K562 (cell line): ENCODE results near the gene ZFPM1. TPM values are rescaled to one million over a fixed set of nuclear protein-coding genes. Genes with fewer than 3 reads are reported as not detected.

Experiments
- CAMTA2 ChIP-seq: fragments of 250-450 bp; sonication (Bioruptor Pico); conservative IDR thresholded peaks from 2 replicates; pipeline ENCODE4 v1.5.1; 2022
- CHD7 ChIP-seq: fragments of 200-600 bp; sonication (generic); IDR thresholded peaks from one replicate; pipeline ENCODE4 v1.6.1; 2012; ENCODE audit warnings: mild to moderate bottlenecking, low read depth, low read length, inconsistent platforms
- GATA2 ChIP-seq: sonication (generic); formaldehyde crosslinking; IDR thresholded peaks from 2 replicates; pipeline ENCODE4 v1.4.0; 2020; ENCODE audit warnings: mild to moderate bottlenecking, missing genetic modification reagents
- MEF2D ChIP-seq: conservative IDR thresholded peaks from 2 replicates; pipeline ENCODE4 v1.6.1; 2016; ENCODE audit warnings: low read depth, missing genetic modification characterization, missing compliant biosample characterization
- MTF1 ChIP-seq: fragments of 250-450 bp; sonication (Bioruptor Pico); IDR thresholded peaks from 2 replicates; pipeline ENCODE4 v1.9.0; 2021; ENCODE audit warnings: moderate library complexity, mild to moderate bottlenecking, inconsistent platforms, borderline replicate concordance
- MXD1 ChIP-seq: fragments of 250-450 bp; sonication (Bioruptor Pico); IDR thresholded peaks from 2 replicates; pipeline ENCODE4 v1.8.0; 2021; ENCODE audit warnings: borderline replicate concordance, mild to moderate bottlenecking, moderate library complexity; ENCODE audit not compliant: poor library complexity, severe bottlenecking
- RBBP5 ChIP-seq: fragments of 200-600 bp; sonication (generic); IDR thresholded peaks from 2 replicates; pipeline ENCODE4 v1.6.1; 2012; ENCODE audit warnings: borderline replicate concordance, mild to moderate bottlenecking, low read length, control low read depth, inconsistent platforms; ENCODE audit not compliant: insufficient read depth, poor library complexity, severe bottlenecking
- polyA plus RNA-seq, 8 experiments: library from polyadenylated mRNA; depleted of rRNA in 4 of 8; stranded (reverse) in 5 of 8; unstranded in 3 of 8; fragments of >200 nt; fragmentation: Nextera tagmentation in 2 of 8; fragmentation: Illumina TruSeq in 1 of 8; extraction: Ambion mirVana in 2 of 8; extraction: Trizol in 1 of 8; gene quantifications; 2 replicates each; pipeline versions ENCODE4 v1.2.1 to v1.2.3, GENCODE V29; 2011 to 2014; ENCODE audit warnings: inconsistent platforms in 1 of 8, missing spikeins in 1 of 8
- total RNA-seq, 7 experiments: library from RNA; depleted of rRNA in 6 of 7; stranded (reverse); fragments of >200 nt in 6 of 7; fragmentation: Illumina TruSeq in 2 of 7; extraction: Trizol in 2 of 7; gene quantifications; 2 replicates each; pipeline versions ENCODE4 v1.2.1 to v1.2.3, GENCODE V29; 2011 to 2021; ENCODE audit warnings: low replicate concordance in 1 of 7
- TF ChIP-seq, protein P1 (sequence below): fragments of 250-450 bp; sonication (Bioruptor Pico); IDR thresholded peaks from 2 replicates; pipeline ENCODE4 v1.4.0; 2020

Gene ZFPM1
- total and polyA plus RNA-seq, 9 of the 15 experiments (the other 6 are each of a cell fraction or from before 2014, with no cell fraction given), result 0.03 to 35.9 (median 1.4) TPM

- TF ChIP-seq MXD1 (peak; percentile 8), MEF2D (tag) (no peak), MTF1 (CRISPR knock-in tag) (no peak), RBBP5 (no peak), CAMTA2 (CRISPR knock-in tag) (no peak), GATA2 (CRISPR knock-in tag) (peak; percentile 33; the same call in 1 of the 2 replicates), CHD7 (no peak)
- TF ChIP-seq, protein P1, sequence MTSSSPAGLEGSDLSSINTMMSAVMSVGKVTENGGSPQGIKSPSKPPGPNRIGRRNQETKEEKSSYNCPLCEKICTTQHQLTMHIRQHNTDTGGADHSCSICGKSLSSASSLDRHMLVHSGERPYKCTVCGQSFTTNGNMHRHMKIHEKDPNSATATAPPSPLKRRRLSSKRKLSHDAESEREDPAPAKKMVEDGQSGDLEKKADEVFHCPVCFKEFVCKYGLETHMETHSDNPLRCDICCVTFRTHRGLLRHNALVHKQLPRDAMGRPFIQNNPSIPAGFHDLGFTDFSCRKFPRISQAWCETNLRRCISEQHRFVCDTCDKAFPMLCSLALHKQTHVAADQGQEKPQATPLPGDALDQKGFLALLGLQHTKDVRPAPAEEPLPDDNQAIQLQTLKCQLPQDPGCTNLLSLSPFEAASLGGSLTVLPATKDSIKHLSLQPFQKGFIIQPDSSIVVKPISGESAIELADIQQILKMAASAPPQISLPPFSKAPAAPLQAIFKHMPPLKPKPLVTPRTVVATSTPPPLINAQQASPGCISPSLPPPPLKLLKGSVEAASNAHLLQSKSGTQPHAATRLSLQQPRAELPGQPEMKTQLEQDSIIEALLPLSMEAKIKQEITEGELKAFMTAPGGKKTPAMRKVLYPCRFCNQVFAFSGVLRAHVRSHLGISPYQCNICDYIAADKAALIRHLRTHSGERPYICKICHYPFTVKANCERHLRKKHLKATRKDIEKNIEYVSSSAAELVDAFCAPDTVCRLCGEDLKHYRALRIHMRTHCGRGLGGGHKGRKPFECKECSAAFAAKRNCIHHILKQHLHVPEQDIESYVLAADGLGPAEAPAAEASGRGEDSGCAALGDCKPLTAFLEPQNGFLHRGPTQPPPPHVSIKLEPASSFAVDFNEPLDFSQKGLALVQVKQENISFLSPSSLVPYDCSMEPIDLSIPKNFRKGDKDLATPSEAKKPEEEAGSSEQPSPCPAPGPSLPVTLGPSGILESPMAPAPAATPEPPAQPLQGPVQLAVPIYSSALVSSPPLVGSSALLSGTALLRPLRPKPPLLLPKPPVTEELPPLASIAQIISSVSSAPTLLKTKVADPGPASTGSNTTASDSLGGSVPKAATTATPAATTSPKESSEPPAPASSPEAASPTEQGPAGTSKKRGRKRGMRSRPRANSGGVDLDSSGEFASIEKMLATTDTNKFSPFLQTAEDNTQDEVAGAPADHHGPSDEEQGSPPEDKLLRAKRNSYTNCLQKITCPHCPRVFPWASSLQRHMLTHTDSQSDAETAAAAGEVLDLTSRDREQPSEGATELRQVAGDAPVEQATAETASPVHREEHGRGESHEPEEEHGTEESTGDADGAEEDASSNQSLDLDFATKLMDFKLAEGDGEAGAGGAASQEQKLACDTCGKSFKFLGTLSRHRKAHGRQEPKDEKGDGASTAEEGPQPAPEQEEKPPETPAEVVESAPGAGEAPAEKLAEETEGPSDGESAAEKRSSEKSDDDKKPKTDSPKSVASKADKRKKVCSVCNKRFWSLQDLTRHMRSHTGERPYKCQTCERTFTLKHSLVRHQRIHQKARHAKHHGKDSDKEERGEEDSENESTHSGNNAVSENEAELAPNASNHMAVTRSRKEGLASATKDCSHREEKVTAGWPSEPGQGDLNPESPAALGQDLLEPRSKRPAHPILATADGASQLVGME (CRISPR knock-in tag), result no peak
Measured at GRCh38 chr16:88458039-88458772, 5.1 kb downstream of the ZFPM1 start (continued).
